ENCODE measurements around the gene WSB2.

DNA sequence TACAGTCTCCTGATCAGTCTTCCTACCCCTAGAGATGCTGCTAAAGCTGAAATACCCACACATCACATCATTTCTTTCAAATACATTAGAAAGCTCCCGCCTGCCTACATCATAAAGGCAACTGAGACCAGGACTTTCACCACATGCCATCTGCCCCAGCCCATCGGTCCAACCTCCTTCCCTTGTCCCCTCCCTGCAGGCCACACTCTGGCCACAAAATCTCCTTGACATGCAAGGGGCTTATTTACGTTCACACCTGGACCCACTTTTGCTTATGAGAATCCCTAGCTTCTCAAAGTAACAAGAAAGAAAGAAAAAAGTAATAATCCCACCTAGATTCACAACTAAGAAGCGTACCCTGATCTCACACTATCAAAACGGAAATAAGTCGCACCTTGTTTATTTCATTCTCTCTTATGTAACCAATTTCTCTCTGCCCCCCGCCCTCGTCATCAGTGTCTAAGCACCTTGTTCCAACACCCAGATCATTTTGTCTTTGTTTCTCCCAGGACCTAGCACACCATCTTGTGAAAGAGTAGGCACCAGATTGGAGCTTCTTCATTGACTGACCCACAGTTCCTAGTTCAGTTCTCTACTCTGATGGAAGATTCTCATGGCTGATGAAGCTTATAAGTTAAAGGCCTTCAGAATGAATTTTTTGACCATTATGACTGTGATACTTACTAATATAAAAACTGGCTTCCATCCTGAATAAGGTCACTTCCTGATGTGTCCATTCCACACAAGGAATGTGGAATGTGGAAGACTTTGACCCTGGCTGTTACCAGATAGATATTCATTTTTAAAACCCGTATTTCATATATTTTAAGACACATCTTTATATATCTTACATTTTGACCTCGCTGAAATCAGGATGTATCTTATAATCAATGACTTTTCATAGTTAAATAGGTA is 7.7 kb downstream of the WSB2 start:
- TF ChIP-seq POLR2A (IDR thresholded peaks at IDR 0.05), result no peak
- TF ChIP-seq, protein P1, sequence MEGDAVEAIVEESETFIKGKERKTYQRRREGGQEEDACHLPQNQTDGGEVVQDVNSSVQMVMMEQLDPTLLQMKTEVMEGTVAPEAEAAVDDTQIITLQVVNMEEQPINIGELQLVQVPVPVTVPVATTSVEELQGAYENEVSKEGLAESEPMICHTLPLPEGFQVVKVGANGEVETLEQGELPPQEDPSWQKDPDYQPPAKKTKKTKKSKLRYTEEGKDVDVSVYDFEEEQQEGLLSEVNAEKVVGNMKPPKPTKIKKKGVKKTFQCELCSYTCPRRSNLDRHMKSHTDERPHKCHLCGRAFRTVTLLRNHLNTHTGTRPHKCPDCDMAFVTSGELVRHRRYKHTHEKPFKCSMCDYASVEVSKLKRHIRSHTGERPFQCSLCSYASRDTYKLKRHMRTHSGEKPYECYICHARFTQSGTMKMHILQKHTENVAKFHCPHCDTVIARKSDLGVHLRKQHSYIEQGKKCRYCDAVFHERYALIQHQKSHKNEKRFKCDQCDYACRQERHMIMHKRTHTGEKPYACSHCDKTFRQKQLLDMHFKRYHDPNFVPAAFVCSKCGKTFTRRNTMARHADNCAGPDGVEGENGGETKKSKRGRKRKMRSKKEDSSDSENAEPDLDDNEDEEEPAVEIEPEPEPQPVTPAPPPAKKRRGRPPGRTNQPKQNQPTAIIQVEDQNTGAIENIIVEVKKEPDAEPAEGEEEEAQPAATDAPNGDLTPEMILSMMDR (IDR thresholded peaks at IDR 0.05), result no peak

All from ovary (tissue), 3 donors.